Measurements from ENCODE around the gene MUC20.

DNA sequence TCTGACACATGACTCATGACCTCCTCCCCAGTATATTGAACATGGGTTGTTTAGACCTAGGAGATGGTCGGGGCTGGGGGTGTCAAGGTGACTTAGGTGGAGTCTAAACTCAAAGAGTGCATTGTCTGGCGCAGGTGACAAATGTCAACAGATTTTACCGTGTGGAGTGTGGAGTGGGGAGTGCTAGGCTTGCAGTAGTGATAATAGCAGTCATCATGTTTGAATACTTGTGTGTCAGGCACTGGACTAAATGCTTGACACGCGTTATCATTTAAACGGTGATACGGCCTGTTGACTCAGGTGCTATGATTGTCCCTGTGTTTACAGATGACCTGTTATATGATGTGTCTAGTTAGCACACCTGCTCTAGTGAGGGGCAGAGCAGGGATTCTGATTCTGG lies 30.8 kb downstream of the MUC20 start:
- TF ChIP-seq, protein P1, sequence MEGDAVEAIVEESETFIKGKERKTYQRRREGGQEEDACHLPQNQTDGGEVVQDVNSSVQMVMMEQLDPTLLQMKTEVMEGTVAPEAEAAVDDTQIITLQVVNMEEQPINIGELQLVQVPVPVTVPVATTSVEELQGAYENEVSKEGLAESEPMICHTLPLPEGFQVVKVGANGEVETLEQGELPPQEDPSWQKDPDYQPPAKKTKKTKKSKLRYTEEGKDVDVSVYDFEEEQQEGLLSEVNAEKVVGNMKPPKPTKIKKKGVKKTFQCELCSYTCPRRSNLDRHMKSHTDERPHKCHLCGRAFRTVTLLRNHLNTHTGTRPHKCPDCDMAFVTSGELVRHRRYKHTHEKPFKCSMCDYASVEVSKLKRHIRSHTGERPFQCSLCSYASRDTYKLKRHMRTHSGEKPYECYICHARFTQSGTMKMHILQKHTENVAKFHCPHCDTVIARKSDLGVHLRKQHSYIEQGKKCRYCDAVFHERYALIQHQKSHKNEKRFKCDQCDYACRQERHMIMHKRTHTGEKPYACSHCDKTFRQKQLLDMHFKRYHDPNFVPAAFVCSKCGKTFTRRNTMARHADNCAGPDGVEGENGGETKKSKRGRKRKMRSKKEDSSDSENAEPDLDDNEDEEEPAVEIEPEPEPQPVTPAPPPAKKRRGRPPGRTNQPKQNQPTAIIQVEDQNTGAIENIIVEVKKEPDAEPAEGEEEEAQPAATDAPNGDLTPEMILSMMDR (conservative IDR thresholded peaks at IDR 0.05 in 1 of 2, IDR thresholded peaks at IDR 0.05 in 1 of 2; ENCODE audit: low read depth in 1 of 2, low read length in 2 of 2): no peak
- TF ChIP-seq EZH2 (IDR thresholded peaks at IDR 0.05; ENCODE audit: low read length, missing control alignments): no peak
